Islet of Langerhans (tissue), 1 donor: ENCODE measurements around the gene WDFY3.

Experiments
- FAIRE-seq: peaks from one replicate; lab custom pipeline; 2011; peaks lifted over from hg19 to GRCh38; lab: Jason Lieb, UNC

WDFY3 gene

DNA sequence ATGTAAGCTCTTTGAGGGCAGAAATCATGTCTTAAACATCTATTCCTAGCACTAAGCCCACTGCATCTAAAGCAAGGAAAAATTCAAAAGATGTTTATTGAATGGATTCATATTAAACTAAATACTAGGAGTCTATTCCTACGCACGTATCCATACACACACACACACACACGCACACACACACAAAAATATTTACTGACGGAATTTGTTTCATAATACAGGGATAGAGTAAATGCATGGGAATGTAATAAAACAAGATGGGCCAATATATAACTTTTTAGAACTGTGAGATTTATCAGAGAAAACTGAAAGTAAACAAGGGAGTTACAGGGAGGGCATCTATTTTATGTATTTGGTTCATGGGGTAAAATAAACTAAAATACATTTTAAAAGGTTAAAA is 57.6 kb downstream of the WDFY3 start:
- peak; percentile 45 for FAIRE-seq

DNA sequence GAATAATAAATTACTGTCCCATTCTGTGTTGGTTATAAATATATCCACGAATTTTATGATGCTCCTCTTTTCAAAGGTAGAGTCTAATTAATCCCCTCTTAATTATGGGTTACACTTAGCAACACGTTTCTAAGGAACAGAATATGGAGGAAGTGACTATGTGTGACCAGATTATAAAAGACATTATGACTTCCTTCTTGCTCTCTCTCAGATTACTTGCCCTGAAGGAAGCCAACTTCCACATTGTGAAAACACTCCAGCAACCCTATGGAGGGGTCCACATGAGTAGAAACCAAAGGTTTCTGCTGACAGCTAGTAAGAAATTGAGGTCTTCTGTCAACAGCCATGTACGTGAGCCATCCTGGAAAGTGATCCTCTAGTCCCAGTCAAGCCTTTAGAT is 59.3 kb downstream of the WDFY3 start:
- no peak for FAIRE-seq

DNA sequence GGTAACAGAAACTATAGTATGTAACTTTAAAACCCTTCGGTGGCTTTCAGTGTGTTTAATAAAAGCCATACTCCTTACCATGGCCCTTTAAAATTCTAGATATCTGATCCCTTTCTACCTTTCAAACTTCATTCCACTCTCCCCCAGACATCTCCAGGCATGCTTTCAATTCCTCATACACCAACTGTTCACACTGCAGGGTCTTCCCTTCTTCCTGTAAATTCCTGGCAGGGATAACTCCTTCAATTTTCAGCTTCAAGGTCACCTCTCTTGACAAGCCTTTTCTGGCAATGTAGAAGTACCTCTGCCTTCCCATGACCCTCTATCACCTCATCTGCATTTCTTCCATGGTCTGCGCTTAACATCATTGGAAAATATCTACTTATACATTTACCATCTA is 60.8 kb downstream of the WDFY3 start:
- no peak for FAIRE-seq

DNA sequence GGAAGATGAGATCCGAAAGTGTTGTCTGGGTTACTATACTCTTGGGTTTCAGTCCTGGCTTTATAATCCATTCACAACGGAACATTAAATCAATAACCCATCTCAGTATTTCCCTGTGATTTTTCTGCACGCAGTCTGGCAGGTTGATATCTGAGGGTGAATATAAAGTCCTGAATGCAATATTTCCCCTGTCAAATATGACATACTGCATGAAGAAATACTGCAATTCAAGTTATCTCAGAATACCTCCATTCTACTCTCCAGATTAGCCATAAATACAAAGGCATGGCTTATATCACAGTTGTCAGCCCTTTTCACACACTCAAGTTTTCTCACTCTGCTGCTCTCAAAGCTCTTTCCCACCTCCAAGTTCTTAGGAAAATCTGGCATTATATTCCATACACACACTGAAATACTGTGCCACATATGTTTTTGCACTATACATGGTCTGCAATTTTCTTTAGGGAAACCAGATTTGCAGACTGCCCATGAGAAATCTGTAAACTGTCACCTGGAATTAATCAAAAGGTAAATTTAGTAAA is 64.7 kb downstream of the WDFY3 start:
- peak; percentile 33 for FAIRE-seq

DNA sequence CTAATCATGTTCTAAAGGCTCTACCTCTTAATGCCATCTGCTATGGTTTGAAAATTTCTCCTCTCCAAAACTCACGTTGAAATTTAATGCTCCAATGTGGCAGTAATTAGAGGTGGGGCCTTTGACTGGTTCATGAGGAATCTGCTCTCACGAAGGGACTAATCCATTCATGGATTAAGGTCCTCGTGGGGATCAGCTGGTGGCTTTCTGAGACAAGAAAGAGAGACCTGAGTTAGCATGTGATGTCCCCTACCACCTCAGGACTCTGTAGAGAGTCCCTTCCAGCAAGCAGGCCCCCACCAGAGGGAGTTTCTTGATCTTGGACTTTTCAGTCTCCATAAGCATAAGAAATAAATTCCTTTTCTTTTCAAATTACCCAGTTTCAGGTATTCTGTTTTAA is 65.3 kb downstream of the WDFY3 start:
- FAIRE-seq, result no peak

DNA sequence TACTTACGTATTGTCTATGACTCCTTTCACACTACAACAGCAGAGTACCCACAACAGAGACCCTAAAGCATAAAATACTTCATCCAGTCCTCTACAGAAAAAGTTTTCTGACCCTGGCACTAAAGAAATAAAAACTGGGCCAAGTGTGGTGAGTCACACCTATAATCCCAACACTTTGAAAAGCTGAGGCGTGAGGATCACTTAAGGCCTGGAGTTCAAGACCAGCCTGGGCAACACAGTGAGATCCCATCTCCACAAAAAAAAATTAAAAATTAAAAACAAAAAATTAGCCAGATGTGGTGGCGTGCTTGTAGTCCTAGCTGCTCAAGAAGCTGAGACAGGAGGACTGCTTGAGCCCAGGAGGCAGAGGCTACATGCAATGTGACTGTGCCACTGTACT is 66.9 kb downstream of the WDFY3 start:
- FAIRE-seq, result no peak

DNA sequence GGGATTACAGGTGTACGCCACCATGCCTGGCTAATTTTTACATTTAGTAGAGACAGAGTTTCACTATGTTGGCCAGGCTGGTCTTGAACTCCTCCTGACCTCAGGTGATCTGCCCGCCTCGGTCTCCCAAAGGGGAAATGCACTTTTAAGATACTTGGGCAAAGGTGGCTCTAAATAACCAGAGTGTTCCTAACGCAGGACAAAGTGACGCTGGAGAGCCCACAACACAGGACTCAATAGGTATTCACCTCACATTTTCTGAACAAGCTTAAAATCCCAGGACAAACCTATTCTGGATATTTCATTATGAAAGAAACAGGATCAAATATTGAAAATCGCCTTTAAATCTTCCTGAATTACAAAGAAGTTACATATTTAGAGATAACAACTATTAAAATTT is 69.0 kb downstream of the WDFY3 start:
- FAIRE-seq, result no peak

DNA sequence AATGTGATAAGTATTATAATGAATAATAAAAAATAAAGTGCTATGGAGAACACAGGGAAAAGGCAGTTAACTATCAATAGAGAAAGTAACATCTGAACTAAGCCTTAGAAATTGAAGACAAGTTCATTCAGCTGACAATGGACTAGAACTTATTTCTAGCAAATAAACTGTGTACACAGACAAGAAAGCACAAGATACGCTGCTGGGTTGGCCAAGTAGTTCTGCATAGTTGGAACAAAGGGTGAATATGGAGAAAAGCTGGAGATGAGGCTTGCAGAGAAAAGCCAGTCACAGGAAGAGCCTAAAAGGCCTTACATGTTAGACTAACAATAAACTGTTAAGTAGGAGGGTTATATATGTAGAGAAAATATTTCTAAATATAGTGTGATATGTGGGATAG is 71.2 kb downstream of the WDFY3 start:
- no peak for FAIRE-seq

DNA sequence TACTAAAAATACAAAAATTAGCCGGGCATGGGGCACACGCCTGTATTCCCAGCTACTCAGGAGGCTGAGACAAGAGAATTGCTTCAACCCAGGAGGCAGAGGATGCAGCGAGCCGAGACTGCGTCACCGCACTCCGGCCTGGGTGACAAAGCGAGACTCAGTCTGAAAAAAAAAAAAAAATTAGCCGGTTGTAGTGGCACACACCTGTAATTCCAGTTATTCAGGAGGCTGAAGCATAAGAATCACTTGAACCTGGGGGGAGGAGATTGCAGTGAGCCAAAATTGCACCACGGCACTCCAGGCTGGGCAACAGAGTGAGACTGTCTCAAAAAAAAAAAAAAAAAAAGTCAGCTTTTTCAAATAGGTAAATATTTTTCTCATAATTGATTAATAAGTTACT is 71.9 kb downstream of the WDFY3 start:
- peak; percentile 95 for FAIRE-seq

DNA sequence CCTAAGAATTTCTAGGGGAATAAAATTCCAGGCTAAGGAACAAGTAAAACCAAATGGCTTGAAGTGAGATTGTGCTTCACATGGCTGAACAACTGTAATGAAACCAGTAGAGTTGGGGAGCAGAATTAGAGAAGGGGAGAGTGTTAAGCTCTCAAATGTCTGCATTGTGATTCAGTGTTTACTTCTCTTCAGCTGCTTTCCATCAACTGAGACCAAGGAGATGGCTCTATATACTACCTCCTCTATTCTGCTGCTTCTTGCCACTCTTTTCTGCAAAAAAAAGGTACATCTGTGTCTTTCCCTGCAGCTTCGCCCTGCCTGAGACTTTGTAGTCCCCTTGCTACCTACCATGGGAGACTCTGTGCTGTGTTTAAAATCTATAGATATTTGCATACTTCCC is 73.5 kb downstream of the WDFY3 start:
- FAIRE-seq, result no peak

DNA sequence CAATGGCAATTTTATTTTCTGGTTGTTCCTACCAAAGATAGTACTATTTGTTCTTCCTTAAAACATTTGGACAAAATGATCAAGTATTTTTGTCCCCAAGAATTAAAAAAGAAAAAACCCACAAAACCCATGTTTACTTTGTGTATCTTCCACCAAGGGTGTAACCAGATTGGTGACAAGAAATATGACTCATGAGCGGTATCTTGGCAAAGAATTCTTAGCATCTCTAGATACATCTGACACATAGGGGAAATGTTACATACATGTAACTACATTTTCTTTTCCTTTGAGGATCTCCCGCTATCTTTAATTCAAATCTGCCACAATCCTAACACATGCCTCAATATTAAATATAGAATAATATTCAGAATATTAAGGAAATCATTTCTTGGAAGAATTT is 78.7 kb downstream of the WDFY3 start:
- peak; percentile 33 for FAIRE-seq

DNA sequence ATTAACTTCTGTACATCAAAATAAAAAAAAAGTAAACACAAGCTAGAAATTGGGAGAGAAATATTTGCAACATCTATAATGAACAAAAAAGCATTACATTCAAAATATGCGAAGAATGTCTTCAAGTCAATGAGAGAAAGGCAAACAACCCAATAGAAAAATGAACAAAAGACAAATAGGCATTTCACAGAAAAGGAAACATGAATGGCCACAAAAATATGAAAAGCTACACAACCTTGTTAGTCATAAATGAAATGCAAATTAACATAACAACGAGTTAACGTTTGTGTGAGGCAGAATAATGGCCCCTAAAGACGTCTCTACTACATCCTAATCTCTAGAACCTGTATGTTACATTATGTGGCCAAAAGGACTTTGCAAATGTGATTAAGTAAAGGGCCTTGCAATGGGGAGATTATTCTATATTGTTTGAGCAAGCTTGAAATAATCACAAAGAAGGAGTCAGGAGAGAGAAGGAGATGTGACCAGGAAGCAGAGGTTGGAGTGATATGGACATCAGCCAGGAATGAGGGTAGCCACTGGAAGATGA is 86.8 kb downstream of the WDFY3 start:
- FAIRE-seq, result no peak

DNA sequence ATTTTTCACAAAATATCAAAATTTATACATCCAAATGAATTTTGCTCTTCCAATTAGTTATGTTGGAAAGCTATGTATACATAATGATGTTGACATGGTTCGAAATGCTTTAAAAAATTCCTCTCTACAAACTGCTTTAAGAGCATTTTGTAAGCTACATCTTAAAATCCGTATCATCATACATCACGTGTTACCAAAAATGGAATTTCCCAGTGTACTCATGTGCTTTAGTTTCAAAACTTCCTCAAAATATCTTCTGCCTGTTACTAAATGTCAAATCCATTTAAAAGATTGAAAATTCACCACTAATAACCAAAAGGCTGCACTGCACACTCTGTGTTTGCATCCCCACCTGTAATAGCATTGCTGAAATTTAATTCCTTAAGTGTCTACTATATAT is 87.9 kb downstream of the WDFY3 start:
- FAIRE-seq, result no peak

DNA sequence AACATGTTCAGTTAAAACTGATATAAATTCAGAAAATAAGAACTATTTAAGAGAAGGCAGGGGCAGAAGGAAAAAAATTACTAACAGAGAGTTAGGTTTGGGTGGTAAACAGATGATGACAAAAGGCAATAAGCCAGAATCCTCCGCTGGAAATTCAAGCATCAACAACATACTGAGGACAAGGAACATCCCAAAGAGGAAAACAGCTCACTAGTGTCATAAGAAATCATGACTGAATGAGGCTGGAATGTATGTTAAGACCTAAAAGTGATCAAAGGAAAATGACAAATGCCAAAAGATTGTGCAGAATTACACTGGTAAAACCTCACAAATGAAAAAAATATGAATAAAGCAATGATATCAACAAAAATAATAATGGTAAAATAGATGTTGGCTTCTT is 88.4 kb downstream of the WDFY3 start:
- no peak for FAIRE-seq

DNA sequence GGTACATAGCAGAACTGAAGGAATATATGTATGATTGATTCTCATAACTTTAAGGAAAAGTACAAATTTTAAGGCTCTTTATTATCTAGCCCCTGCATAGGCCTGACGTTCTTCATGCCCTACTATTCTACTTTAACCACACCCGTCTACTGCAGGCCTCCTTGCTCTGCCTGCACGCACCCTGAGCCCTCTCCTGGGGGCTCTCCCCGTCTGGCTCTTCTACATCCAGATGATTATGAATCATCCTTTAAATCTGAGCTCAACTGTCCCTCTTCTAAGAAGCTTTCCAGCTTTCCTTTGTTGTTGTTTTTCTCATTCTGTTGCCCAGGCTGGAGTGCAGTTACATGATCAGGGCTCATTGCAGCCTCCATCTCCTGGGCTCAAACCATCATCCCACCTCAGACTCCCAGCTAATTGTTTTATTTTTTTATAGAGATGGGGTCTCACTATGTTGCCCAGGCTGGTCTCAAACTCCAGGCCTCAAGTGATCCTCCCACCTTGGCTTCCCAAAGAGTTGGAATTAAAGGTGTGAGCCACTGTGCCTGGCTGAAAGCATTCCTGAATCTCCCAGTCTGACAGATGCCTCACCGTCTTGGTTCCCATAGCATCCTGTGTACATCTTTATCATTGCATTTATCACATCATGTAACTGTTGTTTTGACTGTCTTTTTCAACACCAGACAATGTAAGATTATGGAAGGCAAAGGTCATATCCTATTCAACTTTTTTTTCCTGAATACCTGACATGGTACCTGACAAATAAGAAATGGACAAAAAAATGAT is 89.2 kb downstream of the WDFY3 start:
- no peak for FAIRE-seq

DNA sequence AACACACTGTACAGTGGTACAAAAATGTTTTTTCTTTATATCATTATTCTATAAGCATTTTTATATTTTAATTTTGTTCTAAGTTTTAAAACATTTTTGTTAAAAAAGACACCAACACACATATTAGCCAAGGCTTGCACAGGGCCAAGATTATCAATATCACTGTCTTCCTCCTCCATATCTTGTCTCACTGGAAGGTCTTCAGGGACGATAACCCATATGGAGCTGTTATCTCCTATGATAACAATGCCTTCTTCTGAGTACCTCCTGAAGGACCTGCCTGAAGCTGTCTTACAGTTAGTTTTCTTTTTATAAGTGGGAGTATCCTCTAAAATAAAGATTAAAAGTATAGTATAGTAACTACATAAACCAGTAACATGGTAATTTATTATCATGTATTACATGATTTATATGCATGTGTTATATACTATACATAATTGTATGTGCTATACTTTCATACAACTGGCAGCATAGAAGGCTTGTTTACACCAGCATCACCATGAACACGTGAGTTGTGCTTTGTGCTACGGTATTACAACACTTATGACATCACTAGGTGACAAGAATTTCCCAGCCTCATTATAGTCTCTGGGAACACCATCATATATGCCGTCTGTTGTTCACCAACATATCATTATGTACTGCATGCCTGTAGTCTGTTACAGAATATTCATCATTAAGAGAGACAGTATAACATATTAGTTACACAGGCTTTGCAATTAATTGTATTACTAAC is 90.7 kb downstream of the WDFY3 start:
- no peak for FAIRE-seq

DNA sequence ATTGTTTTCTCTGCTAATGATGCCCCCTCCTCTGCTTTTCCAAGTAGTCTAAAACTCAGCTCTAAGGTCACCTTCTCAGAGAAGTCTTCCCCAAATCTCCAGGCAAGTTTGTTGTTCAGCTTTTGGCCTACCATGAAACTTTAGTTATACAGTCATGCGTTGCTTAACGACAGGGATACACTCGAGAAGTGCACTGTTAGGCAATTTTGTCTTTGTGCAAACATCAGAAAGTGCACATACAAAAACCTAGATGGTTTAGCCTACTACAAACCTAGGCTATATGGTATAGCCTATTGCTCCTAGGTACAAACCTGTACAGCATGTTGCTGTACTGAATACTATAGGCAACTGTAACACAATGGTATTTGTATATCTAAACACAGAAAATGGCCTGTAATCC is 91.9 kb downstream of the WDFY3 start:
- no peak for FAIRE-seq

DNA sequence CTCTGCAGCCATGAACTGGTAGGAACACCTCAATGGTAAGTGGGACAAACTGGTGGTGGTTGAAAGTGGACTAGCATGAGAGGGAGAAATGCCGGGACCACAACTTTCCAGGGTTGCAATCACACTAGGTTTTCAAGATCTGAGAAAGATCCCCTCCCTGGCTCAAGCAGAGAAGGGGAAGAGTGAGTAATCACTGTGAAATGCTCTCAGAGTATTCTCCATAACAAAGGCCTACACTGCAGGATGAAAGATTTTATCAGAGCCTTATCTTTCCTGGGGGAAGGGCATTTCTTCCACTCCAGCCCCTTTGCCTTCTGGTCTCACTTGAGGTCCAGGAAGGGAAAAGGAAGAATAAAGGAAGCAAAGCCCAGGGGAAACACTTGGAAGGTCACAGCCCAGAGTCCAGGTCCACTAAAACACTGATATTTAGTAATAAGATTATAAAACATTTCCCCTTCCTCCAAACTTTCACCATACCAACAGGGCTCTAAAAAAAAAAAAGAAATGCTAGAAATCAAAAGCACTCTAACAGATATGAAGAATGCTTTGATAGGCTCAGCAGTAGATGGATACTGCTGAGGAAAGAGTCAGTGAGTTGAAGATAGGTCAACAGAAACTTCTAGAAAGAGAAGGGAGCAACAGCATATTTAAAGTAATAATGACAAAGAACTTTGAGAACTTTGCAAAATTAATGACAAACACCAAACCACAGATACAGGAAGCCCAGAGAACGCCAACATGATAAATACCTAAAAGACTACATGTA is 95.9 kb downstream of the WDFY3 start:
- no peak for FAIRE-seq

DNA sequence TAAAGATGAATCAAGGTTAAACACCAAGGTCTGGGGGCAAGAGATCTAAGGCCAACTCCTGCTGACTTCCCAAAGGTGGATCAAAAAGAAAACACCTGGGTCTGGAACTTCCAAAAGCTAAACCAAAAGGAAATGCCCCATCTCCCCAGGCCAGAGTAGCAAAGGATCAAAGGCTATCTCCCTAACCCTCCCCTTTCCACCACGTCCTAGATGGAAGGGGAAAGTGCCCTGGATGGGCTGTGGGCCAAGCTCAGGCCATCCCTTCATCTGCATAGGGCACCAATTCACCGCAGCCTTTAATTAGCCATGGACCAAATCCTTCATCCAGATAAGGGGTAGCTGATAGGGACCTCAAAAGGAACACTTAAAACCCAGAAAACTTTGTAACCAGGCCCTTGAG is 100.2 kb downstream of the WDFY3 start:
- no peak for FAIRE-seq

DNA sequence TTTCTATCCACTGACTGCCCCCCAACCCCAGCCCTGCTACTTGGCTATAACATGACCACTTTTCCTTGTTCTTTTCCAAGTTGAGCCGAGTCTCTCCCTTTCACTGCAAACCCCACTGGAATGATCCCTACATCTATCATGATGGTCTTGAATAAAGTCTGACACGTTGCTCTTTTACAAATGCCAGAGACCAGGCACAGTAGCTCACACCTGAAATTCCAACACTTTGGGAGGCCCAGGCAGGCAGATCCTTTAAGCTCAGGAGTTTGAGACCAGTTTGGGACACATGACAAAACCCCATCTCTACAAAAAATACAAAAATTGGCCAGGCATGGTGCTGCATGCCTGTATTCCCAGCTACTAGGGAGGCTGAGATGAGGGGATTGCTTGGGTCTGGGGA is 100.9 kb downstream of the WDFY3 start:
- no peak for FAIRE-seq

DNA sequence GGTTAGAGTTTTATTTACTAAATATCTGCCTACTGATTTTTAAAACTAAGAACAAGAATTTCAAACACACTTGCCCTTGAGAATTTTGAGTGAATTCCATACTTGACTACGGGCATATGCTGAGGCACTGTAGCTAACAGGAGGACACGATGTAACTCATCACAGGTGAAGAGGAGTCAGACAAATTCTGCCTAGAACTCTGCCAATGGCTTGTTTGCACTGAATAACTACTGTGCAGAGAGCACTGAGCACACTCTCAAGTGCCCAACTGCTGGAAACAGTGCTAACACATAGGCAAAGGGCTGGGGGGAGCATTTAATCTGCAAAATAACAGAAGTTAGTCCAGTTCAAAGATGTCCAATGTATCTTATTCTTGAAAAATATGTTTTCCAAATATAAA is 104.4 kb downstream of the WDFY3 start:
- no peak for FAIRE-seq

DNA sequence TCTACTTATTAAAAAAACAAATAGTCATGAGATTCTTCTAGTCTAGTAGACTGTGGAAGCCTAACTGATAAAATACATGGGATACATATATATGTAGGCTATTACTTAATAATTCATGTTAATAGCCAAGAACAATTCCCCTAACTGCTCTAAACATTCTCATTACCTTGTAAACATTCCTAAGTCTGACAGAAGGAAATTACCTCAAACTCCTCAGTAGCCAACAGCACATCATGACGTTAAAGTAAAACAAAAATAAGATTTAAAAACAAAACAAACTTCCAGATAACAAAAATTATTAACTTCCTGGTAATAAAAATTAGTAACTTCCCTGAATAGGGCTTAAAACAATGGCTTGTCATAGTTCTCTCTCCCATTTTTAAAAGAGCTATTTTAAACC is 109.2 kb downstream of the WDFY3 start:
- FAIRE-seq, result no peak
